Cardiac septum (tissue), 1 donor: ENCODE results near the gene UCHL3. TPM values are rescaled to one million over a fixed set of nuclear protein-coding genes. Genes with fewer than 3 reads are reported as not detected.

ENCODE experiments used
- DNase-seq: peaks from one replicate; pipeline ENCODE4 v3.0.0-alpha.2; 2020; ENCODE audit warnings: low spot score
- intact Hi-C: fragments of 100-400 bp; cut with DNase I; formaldehyde crosslinking; loops from one replicate; pipeline ENCODE4 v1.14.0; 2022
- total RNA-seq: library from RNA; stranded (reverse); fragmentation: NEBNext Ultra II Directional; extraction: Animal tissue kit (Norgen Biotek cat#: 25700); gene quantifications from one replicate; pipeline ENCODE4 v1.2.1, GENCODE V29; 2021
- donor health status: DM: no; HTN: no; CAD: no.

The UCHL3 gene
- total RNA-seq, 1 donor from 2014 or later, result 22.9 TPM

- DNase-seq, result no peak
- intact Hi-C loops, result no loop called here
These were observed 103.1 kb downstream of the UCHL3 start for GRCh38 chr13:75652726-75653125.

Other genes starting within 250 kb of the UCHL3 start
- 84.9 TPM for gene TBC1D4, start 67.6 kb upstream of the UCHL3 start, total RNA-seq
- gene COMMD6, start 11.9 kb upstream of the UCHL3 start, total RNA-seq, result 127 TPM
- gene LMO7, start 86.5 kb downstream of the UCHL3 start, total RNA-seq, result 473 TPM